ENCODE measurements around the gene SUGCT.

The SUGCT gene

GRCh38 chr7:40305229-40305628 is 170.4 kb downstream of the SUGCT start:
- DNase-seq (ENCODE audit: low read depth), result no peak
- no peak for TF ChIP-seq CTCF (IDR thresholded peaks at IDR 0.05; ENCODE audit: control insufficient read depth, extremely low read depth, insufficient read depth)
- no peak overlapping the region for H3K4me3 ChIP-seq (ENCODE audit: low read depth, low read length)

GRCh38 chr7:40306025-40306424 is 171.2 kb downstream of the SUGCT start:
- no peak for DNase-seq (ENCODE audit: low read depth)
- TF ChIP-seq CTCF (IDR thresholded peaks at IDR 0.05; ENCODE audit: control insufficient read depth, extremely low read depth, insufficient read depth), result no peak
- no peak overlapping the region for H3K4me3 ChIP-seq (ENCODE audit: low read depth, low read length)

- no peak for DNase-seq (ENCODE audit: low read depth)
- TF ChIP-seq CTCF (IDR thresholded peaks at IDR 0.05; ENCODE audit: control insufficient read depth, extremely low read depth, insufficient read depth), result no peak
- H3K4me3 ChIP-seq (ENCODE audit: low read depth, low read length), result no peak overlapping the region
Observed at GRCh38 chr7:40306596-40306995, 171.8 kb downstream of the SUGCT start.

- TF ChIP-seq CTCF (IDR thresholded peaks at IDR 0.05; ENCODE audit: control insufficient read depth, extremely low read depth, insufficient read depth), result no peak
- no peak overlapping the region for H3K4me3 ChIP-seq (ENCODE audit: low read depth, low read length)
- DNase-seq (ENCODE audit: low read depth), result no peak
Observed at GRCh38 chr7:40310258-40310657, 175.5 kb downstream of the SUGCT start.

- no peak for TF ChIP-seq CTCF (IDR thresholded peaks at IDR 0.05; ENCODE audit: control insufficient read depth, extremely low read depth, insufficient read depth)
- DNase-seq (ENCODE audit: low read depth), result no peak
- no peak overlapping the region for H3K4me3 ChIP-seq (ENCODE audit: low read depth, low read length)
Observed at GRCh38 chr7:40311307-40311706, 176.5 kb downstream of the SUGCT start.

- no peak for DNase-seq (ENCODE audit: low read depth)
- no peak overlapping the region for H3K4me3 ChIP-seq (ENCODE audit: low read depth, low read length)
- TF ChIP-seq CTCF (IDR thresholded peaks at IDR 0.05; ENCODE audit: control insufficient read depth, extremely low read depth, insufficient read depth), result no peak
Observed at GRCh38 chr7:40315277-40315676, 180.5 kb downstream of the SUGCT start.

GRCh38 chr7:40316176-40316575 is 181.4 kb downstream of the SUGCT start:
- TF ChIP-seq CTCF (IDR thresholded peaks at IDR 0.05; ENCODE audit: control insufficient read depth, extremely low read depth, insufficient read depth), result no peak
- DNase-seq (ENCODE audit: low read depth), result no peak
- H3K4me3 ChIP-seq (ENCODE audit: low read depth, low read length), result no peak overlapping the region

All from LNCaP clone FGC (cell line).